Osteocyte (in vitro differentiated cells): Measurements from ENCODE around the gene PLXNB3. TPM values are rescaled to one million over a fixed set of nuclear protein-coding genes. Genes with fewer than 3 reads are reported as not detected.

Experiments
- DNase-seq: peaks from one replicate; pipeline ENCODE4 v3.0.0; 2021; ENCODE audit warnings: mixed read lengths; ENCODE audit not compliant: unreplicated experiment; ENCODE audit errors: extremely low spot score
- H3K27ac Mint-ChIP-seq: one replicate; pipeline ENCODE4 v1.8.0; 2021; ENCODE audit warnings: mild to moderate bottlenecking, mixed read lengths; ENCODE audit not compliant: unreplicated experiment
- H3K27me3 Mint-ChIP-seq: one replicate; pipeline ENCODE4 v1.8.0; 2021; ENCODE audit warnings: mixed read lengths; ENCODE audit not compliant: unreplicated experiment
- H3K36me3 Mint-ChIP-seq: one replicate; pipeline ENCODE4 v1.8.0; 2021; ENCODE audit warnings: mixed read lengths; ENCODE audit not compliant: unreplicated experiment
- H3K4me1 Mint-ChIP-seq: one replicate; pipeline ENCODE4 v1.8.0; 2021; ENCODE audit warnings: mixed read lengths; ENCODE audit not compliant: unreplicated experiment
- H3K4me3 Mint-ChIP-seq: one replicate; pipeline ENCODE4 v1.8.0; 2021; ENCODE audit warnings: mild to moderate bottlenecking, moderate library complexity, mixed read lengths; ENCODE audit not compliant: unreplicated experiment
- H3K9me3 Mint-ChIP-seq: one replicate; pipeline ENCODE4 v1.8.0; 2021; ENCODE audit warnings: mixed read lengths; ENCODE audit not compliant: unreplicated experiment
- CTCF ChIP-seq: fragments of 200-600 bp; sonication (generic); IDR thresholded peaks from 2 replicates; pipeline ENCODE4 v1.5.0; 2021; ENCODE audit warnings: antibody characterized with exemption, mild to moderate bottlenecking, moderate library complexity
- total RNA-seq: library from RNA; stranded (reverse); gene quantifications from 2 replicates; pipeline ENCODE4 v1.2.1, GENCODE V29; 2021

Gene PLXNB3
- total RNA-seq, 1 donor from 2014 or later = 8.7 TPM

- DNase-seq = no peak
- H3K4me3 Mint-ChIP-seq = no peak overlapping the region
Measured at GRCh38 chrX:153771415-153772315, 7.6 kb downstream of the PLXNB3 start.

GRCh38 chrX:153772316-153773217, 8.5 kb downstream of the PLXNB3 start:
- Mint-ChIP-seq H3K36me3 (no peaks in the 10 kb centered on the region), H3K9me3 (no peaks in the 10 kb centered on the region), H3K27me3 (no peaks in the 10 kb centered on the region), H3K27ac (no peak overlapping the region), H3K4me3 (no peak overlapping the region), H3K4me1 (no peaks in the 10 kb centered on the region)
- no peak for TF ChIP-seq CTCF
- DNase-seq = no peak

More at GRCh38 chrX:153771415-153772315, 7.6 kb downstream of the PLXNB3 start:
- H3K9me3 Mint-ChIP-seq = no peaks in the 10 kb centered on the region
- H3K27me3 Mint-ChIP-seq = no peaks in the 10 kb centered on the region
- peaks cover 2% of the 10 kb centered on the region for H3K4me1 Mint-ChIP-seq
- H3K27ac Mint-ChIP-seq = no peak overlapping the region
- H3K36me3 Mint-ChIP-seq = no peaks in the 10 kb centered on the region
- no peak for TF ChIP-seq CTCF

- DNase-seq = no peak
- Mint-ChIP-seq H3K9me3 (no peaks in the 10 kb centered on the region), H3K36me3 (no peaks in the 10 kb centered on the region), H3K27ac (no peak overlapping the region), H3K4me3 (no peak overlapping the region), H3K27me3 (no peaks in the 10 kb centered on the region), H3K4me1 (no peaks in the 10 kb centered on the region)
- TF ChIP-seq CTCF = no peak
Measured at GRCh38 chrX:153773218-153773611, 9.2 kb downstream of the PLXNB3 start.

- no peak for DNase-seq
- Mint-ChIP-seq H3K4me3 (no peak overlapping the region), H3K9me3 (no peaks in the 10 kb centered on the region), H3K4me1 (no peaks in the 10 kb centered on the region), H3K27me3 (no peaks in the 10 kb centered on the region), H3K27ac (no peak overlapping the region), H3K36me3 (no peaks in the 10 kb centered on the region)
- no peak for TF ChIP-seq CTCF
Measured at GRCh38 chrX:153773741-153774575, 9.9 kb downstream of the PLXNB3 start.
